DND-41 (cell line): ENCODE measurements around the gene SRC.
A peak's percentile ranks its signal among the peaks of the same experiment; 100 is the strongest.

Source experiments
- ATAC-seq: fragments of 200-7000 bp; cut with Tn5 transposase; 3 replicates; pipeline ENCODE4 v1.9.1; 2021; ENCODE audit warnings: low read depth; ENCODE audit not compliant: insufficient read depth
- DNase-seq: peaks from one replicate; pipeline ENCODE4 v3.0.0-alpha.2; 2020
- H2AFZ ChIP-seq: 2 replicates; pipeline ENCODE4 v1.6.0; 2012; ENCODE audit warnings: low read depth, low read length
- H3K27ac ChIP-seq: 2 replicates; pipeline ENCODE4 v1.5.1; 2012; ENCODE audit warnings: low read length, inconsistent platforms
- H3K27me3 ChIP-seq: fragments of 200-600 bp; sonication (generic); 2 replicates; pipeline ENCODE4 v1.6.0; 2012; ENCODE audit warnings: low read length, mild to moderate bottlenecking, inconsistent platforms; ENCODE audit not compliant: insufficient read depth, poor library complexity
- H3K36me3 ChIP-seq: 2 replicates; pipeline ENCODE4 v1.5.1; 2012; ENCODE audit warnings: low read length, inconsistent platforms; ENCODE audit not compliant: insufficient read depth
- H3K4me1 ChIP-seq: 2 replicates; pipeline ENCODE4 v1.5.1; 2012; ENCODE audit warnings: mild to moderate bottlenecking, low read length; ENCODE audit not compliant: insufficient read depth
- H3K4me2 ChIP-seq: 2 replicates; pipeline ENCODE4 v1.6.0; 2012; ENCODE audit warnings: mild to moderate bottlenecking, moderate library complexity, low read length, inconsistent platforms; ENCODE audit not compliant: insufficient read depth
- H3K4me3 ChIP-seq, 2 experiments: fragments of 200-600 bp in 1 of 2; shearing (Covaris generic) in 1 of 2; 2 replicates each; pipeline ENCODE4 v1.5.1; 2012 to 2016; ENCODE audit warnings: inconsistent platforms in 2 of 2, low read length in 2 of 2, mild to moderate bottlenecking in 2 of 2, low read depth in 1 of 2, moderate library complexity in 1 of 2
- H3K79me2 ChIP-seq: 2 replicates; pipeline ENCODE4 v1.6.0; 2012; ENCODE audit warnings: low read length, inconsistent platforms; ENCODE audit not compliant: insufficient read depth
- H3K9ac ChIP-seq: 2 replicates; pipeline ENCODE4 v1.6.0; 2012; ENCODE audit warnings: low read depth, mild to moderate bottlenecking, inconsistent platforms, low read length, moderate library complexity
- H3K9me3 ChIP-seq: 2 replicates; pipeline ENCODE4 v1.5.1; 2012; ENCODE audit warnings: low read length, moderate library complexity, mild to moderate bottlenecking, inconsistent platforms; ENCODE audit not compliant: insufficient read depth, severe bottlenecking
- H4K20me1 ChIP-seq: 2 replicates; pipeline ENCODE4 v1.6.0; 2012; ENCODE audit warnings: low read length; ENCODE audit not compliant: insufficient read depth
- CTCF ChIP-seq: IDR thresholded peaks from 2 replicates; pipeline ENCODE4 v1.5.1; 2012; ENCODE audit warnings: borderline replicate concordance, low read length, moderate library complexity, mild to moderate bottlenecking; ENCODE audit not compliant: poor library complexity, severe bottlenecking; ENCODE audit errors: extremely low read depth
- EZH2 ChIP-seq: IDR thresholded peaks from 3 replicates; pipeline ENCODE4 v1.6.1; 2012; ENCODE audit warnings: borderline replicate concordance, low read depth, mild to moderate bottlenecking, moderate library complexity, low read length, inconsistent platforms; ENCODE audit not compliant: severe bottlenecking

Gene SRC

GRCh38 chr20:37384683-37385174, 38.8 kb downstream of the SRC start:
- peaks cover 12% of the 10 kb centered on the region for H3K36me3 ChIP-seq
- no peaks in the 10 kb centered on the region for H3K27me3 ChIP-seq
- TF ChIP-seq EZH2 (no peak), CTCF (peak; percentile 86)
- no peaks in the 10 kb centered on the region for H3K9me3 ChIP-seq
- peak overlapping the region; percentile 50; the same call in 1 of the 2 replicates for H3K4me2 ChIP-seq
- peak overlapping the region; percentile 37; the same call in 1 of the 2 replicates for H2AFZ ChIP-seq
- peaks cover 2% of the 10 kb centered on the region for H4K20me1 ChIP-seq
- no peaks in the 10 kb centered on the region for H3K4me1 ChIP-seq
- H3K9ac ChIP-seq, result no peak overlapping the region
- peak; percentile 89 for ATAC-seq
- DNase-seq, result peak; percentile 69
- H3K79me2 ChIP-seq, result no peaks in the 10 kb centered on the region
- no peak overlapping the region for H3K27ac ChIP-seq
- no peak overlapping the region for H3K4me3 ChIP-seq

GRCh38 chr20:37385176-37385575, 39.2 kb downstream of the SRC start:
- no peak for DNase-seq

GRCh38 chr20:37385659-37386504, 39.9 kb downstream of the SRC start:
- Histone ChIP-seq H3K4me3 (no peak overlapping the region), H3K36me3 (peaks cover 16% of the 10 kb centered on the region), H3K9me3 (no peaks in the 10 kb centered on the region), H3K9ac (no peak overlapping the region), H3K79me2 (no peaks in the 10 kb centered on the region), H3K27ac (no peak overlapping the region), H3K4me2 (no peak overlapping the region), H3K4me1 (no peaks in the 10 kb centered on the region), H3K27me3 (no peaks in the 10 kb centered on the region), H4K20me1 (peaks cover 2% of the 10 kb centered on the region), H2AFZ (no peak overlapping the region)
- TF ChIP-seq CTCF, result no peak
- no peak for TF ChIP-seq EZH2
- no peak for ATAC-seq
- DNase-seq, result no peak

More at GRCh38 chr20:37385176-37385575, 39.2 kb downstream of the SRC start:
- Histone ChIP-seq H3K36me3 (peaks cover 16% of the 10 kb centered on the region), H3K4me1 (no peaks in the 10 kb centered on the region), H3K9me3 (no peaks in the 10 kb centered on the region), H3K4me3 (no peak overlapping the region), H3K79me2 (no peaks in the 10 kb centered on the region), H3K9ac (no peak overlapping the region), H2AFZ (peak overlapping the region; percentile 37; the same call in 1 of the 2 replicates), H3K27me3 (no peaks in the 10 kb centered on the region), H3K27ac (no peak overlapping the region), H3K4me2 (peak overlapping the region; percentile 50; the same call in 1 of the 2 replicates), H4K20me1 (peaks cover 2% of the 10 kb centered on the region)
- ATAC-seq, result no peak; the same call in 2 of the 3 replicates
- no peak for TF ChIP-seq CTCF
- TF ChIP-seq EZH2, result no peak
